HG03439 (cell line): Measurements from ENCODE around the gene DENND2C.

Experiments used
- ATAC-seq: cut with Tn5 transposase; IDR thresholded peaks from one replicate; pipeline ENCODE4 v1.9.1; 2021; ENCODE audit warnings: mild to moderate bottlenecking, moderate library complexity; ENCODE audit not compliant: unreplicated experiment

The DENND2C gene

DNA sequence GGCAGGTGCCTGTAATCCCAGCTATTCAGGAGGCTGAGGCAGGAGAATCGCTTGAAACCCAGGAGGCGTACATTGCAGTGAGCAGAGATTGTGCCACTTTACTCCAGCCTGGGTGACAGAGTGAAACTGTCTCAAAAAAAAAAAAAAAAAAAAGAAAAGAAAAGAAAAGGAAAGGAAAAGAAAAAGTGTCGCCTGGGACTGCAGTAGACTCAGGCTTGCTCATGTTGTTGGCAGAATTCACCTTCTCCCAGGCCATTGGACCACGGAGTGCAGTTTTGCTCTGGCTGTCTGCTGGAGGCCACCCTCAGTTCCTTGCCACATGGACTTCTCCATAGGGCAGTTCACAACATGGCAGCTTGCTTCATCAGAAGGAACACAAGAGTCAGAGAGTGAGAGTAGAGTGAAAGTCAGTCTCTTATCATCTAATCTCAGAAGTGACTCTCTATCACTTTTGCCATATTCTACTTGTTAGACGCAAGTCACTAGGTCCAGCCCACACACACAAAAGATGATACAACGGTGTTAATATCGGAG is 117.7 kb downstream of the DENND2C start:
- ATAC-seq = no peak

DNA sequence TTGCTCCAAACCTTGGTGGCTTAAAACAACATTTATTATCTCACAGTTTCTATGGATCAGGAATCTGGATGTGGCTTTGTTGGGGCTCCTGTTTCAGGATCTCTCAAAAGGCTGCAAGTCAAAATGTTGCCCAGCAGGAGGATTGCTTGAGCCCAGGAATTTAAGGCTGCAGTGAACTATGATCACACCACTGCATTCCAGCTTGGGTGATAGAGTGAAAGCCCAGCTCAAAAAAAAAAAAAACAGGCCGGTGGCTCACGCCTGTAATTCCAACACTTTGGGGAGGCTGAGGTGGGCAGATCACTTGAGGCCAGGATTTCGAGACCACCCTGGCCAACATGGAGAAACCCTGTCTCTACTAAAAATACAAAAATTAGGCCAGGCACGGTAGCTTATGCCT is 118.4 kb downstream of the DENND2C start:
- no peak for ATAC-seq

DNA sequence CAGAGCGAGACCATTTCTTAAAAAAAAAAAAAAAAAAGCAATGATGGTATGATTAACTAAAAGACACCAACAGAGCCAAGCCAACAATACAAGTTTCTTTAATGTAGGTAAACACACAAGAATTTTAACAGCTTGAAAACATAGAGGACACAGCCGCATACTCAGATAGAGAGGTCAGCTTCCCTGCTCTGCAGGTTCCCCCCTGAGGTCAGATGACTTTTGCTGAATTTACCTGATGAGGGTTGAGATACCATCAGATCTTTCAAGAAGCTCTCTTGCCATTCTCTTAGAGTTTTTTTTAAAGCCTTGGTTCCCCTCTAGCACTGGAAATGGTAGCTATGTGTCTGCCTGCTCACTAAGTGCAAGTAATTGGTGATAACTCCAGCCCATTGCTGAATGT is 119.5 kb downstream of the DENND2C start:
- ATAC-seq = no peak

DNA sequence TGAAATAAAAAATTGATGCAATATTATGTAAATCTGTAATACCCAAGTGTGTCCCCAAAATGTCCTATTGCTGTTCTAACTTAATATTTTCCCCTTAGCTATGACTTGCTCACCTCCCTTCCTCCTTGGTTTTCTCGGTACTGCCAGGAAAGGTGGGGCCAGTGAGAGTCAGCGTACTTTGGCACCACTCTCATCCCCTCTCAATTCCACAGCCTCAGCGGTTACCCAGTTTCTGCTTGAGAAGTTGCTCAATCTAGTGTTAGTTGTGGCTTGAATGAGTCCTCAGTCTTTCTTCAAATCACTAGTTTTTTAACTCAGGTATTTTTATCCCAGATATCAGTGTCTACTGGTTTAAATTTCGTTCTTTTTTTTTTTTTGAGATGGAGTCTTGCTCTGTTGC is 120.7 kb downstream of the DENND2C start:
- ATAC-seq = no peak

DNA sequence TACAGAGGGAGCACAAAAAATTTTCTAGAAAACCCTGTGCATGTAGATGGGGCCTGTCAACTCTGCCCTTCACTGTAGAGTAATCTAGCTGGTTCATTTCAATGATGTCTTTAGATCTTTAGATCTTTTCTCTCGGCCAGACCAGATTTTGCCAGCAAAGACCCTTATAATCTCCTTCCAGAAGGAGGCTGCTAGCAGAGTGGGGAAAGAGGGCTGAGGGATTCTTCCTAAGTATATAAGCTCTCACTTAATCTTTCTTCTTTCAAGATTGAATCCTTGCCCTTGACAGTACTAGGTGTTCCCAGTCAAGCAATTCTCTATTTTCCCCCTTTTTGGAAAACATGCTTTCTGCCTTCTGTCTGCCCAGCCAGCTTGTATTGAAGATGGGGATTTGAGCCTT is 122.8 kb downstream of the DENND2C start:
- no peak for ATAC-seq

DNA sequence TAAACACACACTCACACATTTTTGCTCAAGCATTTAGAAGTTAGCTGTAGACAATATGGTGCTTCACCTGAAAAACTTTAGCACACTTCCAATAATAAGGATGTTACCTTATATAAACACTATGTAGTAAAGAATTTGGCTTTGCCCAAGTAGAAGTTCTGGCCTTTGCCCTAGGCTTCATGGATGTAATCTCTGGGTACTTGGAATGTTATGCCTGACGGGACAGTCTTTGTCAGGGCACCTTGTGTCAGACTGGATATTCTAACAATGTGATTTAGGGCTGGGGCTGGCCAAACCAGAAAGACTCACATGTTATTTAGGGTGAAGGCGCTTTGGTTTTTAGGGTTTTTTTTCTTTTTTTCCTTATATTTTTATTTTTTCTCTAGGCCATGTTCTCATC is 124.1 kb downstream of the DENND2C start:
- ATAC-seq = no peak

DNA sequence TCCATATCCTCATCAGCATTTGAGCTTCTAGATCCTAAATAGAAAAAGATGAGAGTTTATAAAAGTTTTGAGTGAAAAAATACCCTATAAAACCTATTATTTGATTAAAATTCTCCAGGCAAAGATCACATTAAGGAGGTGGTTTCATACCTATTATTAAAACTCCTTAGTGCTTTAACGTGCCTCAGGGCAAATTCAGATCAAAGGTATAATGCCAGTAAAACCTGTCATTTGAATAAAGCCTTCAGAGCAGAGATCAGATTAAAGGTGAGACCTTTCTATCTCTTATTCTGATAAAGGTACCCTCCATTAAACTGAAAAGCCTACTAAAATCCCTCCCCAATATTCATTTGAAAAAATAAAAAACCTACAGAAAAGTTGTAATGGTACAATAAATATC is 124.5 kb downstream of the DENND2C start:
- no peak for ATAC-seq

DNA sequence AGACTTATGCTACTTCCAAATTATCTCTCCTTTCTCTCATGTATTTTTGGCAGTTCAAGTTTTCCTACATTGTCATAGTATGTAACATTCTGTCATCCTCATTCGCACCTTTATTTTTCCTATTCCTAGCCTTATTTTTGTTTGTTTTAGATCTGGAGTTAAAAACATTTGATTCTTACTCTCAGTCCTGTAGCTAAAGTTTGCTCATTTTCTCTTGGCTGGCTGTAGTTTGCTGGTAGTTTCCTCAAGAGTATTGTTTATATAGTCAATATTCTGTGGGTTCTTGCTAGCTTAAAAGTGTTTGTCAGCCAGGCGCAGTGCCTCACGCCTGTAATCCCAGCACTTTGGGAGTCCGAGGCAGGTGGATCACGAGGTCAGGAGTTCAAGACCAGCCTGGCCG is 129.0 kb downstream of the DENND2C start:
- no peak for ATAC-seq

DNA sequence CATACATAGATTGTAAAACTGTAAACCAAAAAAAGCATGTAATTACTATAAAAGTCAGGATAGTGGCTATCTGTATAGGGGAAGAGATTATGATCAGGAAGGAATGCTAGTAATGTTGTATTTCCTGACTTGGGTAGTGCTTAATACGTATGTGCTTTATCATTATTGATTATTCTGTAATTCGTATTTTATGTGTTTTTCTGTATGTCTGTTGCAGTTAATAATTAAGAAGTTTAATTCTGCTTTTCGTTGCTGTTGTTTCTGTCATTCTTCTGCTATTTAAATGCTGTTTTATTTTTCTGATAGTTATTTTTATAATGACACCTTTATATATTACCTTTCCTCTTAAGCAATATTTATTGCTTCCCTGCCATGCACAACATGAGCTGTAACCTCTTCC is 129.6 kb downstream of the DENND2C start:
- ATAC-seq = no peak

DNA sequence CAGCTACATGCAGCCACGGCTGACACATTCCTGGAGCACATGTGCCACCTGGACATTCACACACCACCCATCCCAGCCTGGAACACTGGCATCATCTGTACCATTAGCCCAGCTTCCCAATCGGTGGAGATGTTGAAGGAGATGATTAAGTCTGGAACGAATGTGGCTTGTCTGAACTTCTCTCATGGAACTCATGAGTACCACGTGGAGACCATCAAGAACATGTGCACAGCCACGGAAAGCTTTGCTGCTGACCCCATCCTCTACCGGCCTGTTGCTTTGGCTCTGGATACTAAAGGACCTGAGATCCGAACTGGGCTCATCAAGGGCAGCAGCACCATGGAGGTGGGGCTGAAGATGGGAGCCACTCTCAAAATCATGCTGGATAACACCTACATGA is 133.8 kb downstream of the DENND2C start:
- ATAC-seq = no peak

DNA sequence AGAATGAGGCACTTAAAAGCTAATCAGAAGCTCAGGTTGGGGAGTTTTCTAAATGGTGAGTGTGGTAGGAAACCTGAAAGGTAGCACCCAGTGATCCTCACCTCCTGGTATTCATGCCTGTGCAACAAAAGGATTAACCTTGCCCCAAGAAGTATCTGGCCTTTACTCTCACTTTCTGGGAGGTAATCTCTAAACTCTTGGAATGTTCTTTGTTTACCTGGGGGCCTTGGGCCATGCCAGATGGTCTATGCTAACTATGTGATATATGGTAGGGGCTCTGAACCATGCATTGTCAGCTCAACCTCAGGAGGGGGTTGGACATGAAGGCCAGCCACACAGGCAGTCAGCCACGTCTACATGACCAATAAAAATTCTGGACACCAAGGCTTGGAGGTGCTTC is 134.4 kb downstream of the DENND2C start:
- no peak for ATAC-seq
